Mesenchymal stem cell (in vitro differentiated cells and primary cell): ENCODE results near the gene WDR41.

Experiments used
- DNase-seq: peaks from one replicate; pipeline ENCODE4 v3.0.0-alpha.2; 2013
- H2AFZ ChIP-seq: one replicate; pipeline ENCODE4 v1.6.1; 2013; ENCODE audit warnings: low read depth, mild to moderate bottlenecking, control low read depth, inconsistent platforms, low read length, moderate library complexity
- H2AK5ac ChIP-seq: 2 replicates; pipeline ENCODE4 v1.6.1; 2013; ENCODE audit warnings: low read length, moderate library complexity, mild to moderate bottlenecking, inconsistent platforms; ENCODE audit not compliant: severe bottlenecking
- H2BK120ac ChIP-seq: one replicate; pipeline ENCODE4 v1.6.1; 2013; ENCODE audit warnings: low read depth, mild to moderate bottlenecking, inconsistent platforms, low read length, moderate library complexity
- H2BK12ac ChIP-seq, 2 experiments: one replicate each; pipeline ENCODE4 v1.6.1; 2013; ENCODE audit warnings: inconsistent platforms in 2 of 2, low read length in 2 of 2, mild to moderate bottlenecking in 2 of 2, moderate library complexity in 2 of 2, control low read depth in 1 of 2
- H2BK15ac ChIP-seq: one replicate; pipeline ENCODE4 v1.6.1; 2013; ENCODE audit warnings: mild to moderate bottlenecking, low read depth, inconsistent platforms; ENCODE audit not compliant: poor library complexity, severe bottlenecking
- H2BK5ac ChIP-seq: 2 replicates; pipeline ENCODE4 v1.6.1; 2013; ENCODE audit warnings: low read depth, mild to moderate bottlenecking, low read length, control low read depth, inconsistent platforms; ENCODE audit not compliant: poor library complexity, severe bottlenecking
- H3K14ac ChIP-seq, 2 experiments: one replicate each; pipeline ENCODE4 v1.6.1; 2013; ENCODE audit warnings: inconsistent platforms in 2 of 2, low read length in 2 of 2, control low read depth in 1 of 2, mild to moderate bottlenecking in 1 of 2, moderate library complexity in 1 of 2
- H3K18ac ChIP-seq, 2 experiments: one replicate each; pipeline ENCODE4 v1.6.1; 2013; ENCODE audit warnings: inconsistent platforms in 2 of 2, low read length in 2 of 2, control low read depth in 1 of 2, low read depth in 1 of 2, mild to moderate bottlenecking in 1 of 2
- H3K23ac ChIP-seq, 2 experiments: one replicate each; pipeline ENCODE4 v1.6.1; 2013; ENCODE audit warnings: inconsistent platforms in 2 of 2, low read length in 2 of 2, mild to moderate bottlenecking in 2 of 2, moderate library complexity in 2 of 2, control low read depth in 1 of 2
- H3K27ac ChIP-seq: 2 replicates; pipeline ENCODE4 v1.5.1; 2013; ENCODE audit warnings: mild to moderate bottlenecking, moderate library complexity, low read length, control low read depth, inconsistent platforms; ENCODE audit not compliant: poor library complexity, severe bottlenecking
- H3K27me3 ChIP-seq, 2 experiments: 2 replicates each; pipeline versions ENCODE4 v1.6.1 to v1.7.0; 2013; ENCODE audit warnings: low read length in 2 of 2, mild to moderate bottlenecking in 2 of 2, moderate library complexity in 2 of 2, control low read depth in 1 of 2, inconsistent platforms in 1 of 2; ENCODE audit not compliant: control insufficient read depth in 1 of 2, insufficient read depth in 1 of 2
- H3K36me3 ChIP-seq, 2 experiments: 2 replicates each; pipeline versions ENCODE4 v1.6.1 to v1.7.0; 2013; ENCODE audit warnings: low read length in 2 of 2, control low read depth in 1 of 2, inconsistent platforms in 1 of 2, low read depth in 1 of 2, mild to moderate bottlenecking in 1 of 2; ENCODE audit not compliant: insufficient read depth in 2 of 2, control insufficient read depth in 1 of 2
- H3K4ac ChIP-seq, 2 experiments: one replicate each; pipeline ENCODE4 v1.6.1; 2013; ENCODE audit warnings: inconsistent platforms in 2 of 2, low read length in 2 of 2, mild to moderate bottlenecking in 2 of 2, moderate library complexity in 2 of 2, control low read depth in 1 of 2, low read depth in 1 of 2
- H3K4me1 ChIP-seq: 2 replicates; pipeline ENCODE4 v1.6.1; 2013; ENCODE audit warnings: low read depth, low read length, control low read depth; ENCODE audit not compliant: control insufficient read depth, insufficient read depth
- H3K4me2 ChIP-seq: 2 replicates; pipeline ENCODE4 v1.6.1; 2013; ENCODE audit warnings: low read length, mild to moderate bottlenecking, inconsistent platforms; ENCODE audit not compliant: poor library complexity, severe bottlenecking
- H3K4me3 ChIP-seq, 2 experiments: 2 replicates each; pipeline versions ENCODE4 v1.5.1 to v1.7.0; 2013; ENCODE audit warnings: low read length in 2 of 2, mild to moderate bottlenecking in 2 of 2, control low read depth in 1 of 2, low read depth in 1 of 2; ENCODE audit not compliant: insufficient read depth in 1 of 2
- H3K79me1 ChIP-seq: replicated peaks from 2 replicates; pipeline ENCODE4 v1.6.1; 2013; ENCODE audit warnings: mild to moderate bottlenecking, control low read depth, low read length, inconsistent platforms; ENCODE audit not compliant: poor library complexity, severe bottlenecking
- H3K9ac ChIP-seq: 2 replicates; pipeline ENCODE4 v1.7.0; 2013; ENCODE audit warnings: mild to moderate bottlenecking, low read length, moderate library complexity
- H3K9me3 ChIP-seq: 2 replicates; pipeline ENCODE4 v1.7.0; 2013; ENCODE audit warnings: mild to moderate bottlenecking, low read length; ENCODE audit not compliant: control insufficient read depth
- H4K8ac ChIP-seq: one replicate; pipeline ENCODE4 v1.6.1; 2013; ENCODE audit warnings: inconsistent platforms, mild to moderate bottlenecking, low read length, moderate library complexity
- H4K91ac ChIP-seq: one replicate; pipeline ENCODE4 v1.6.1; 2013; ENCODE audit warnings: mild to moderate bottlenecking, low read length, inconsistent platforms
- WGBS: methylation state at CpG from one replicate; pipeline ENCODE4 v1.1.7; 2013; ENCODE audit warnings: mixed read lengths; 5-methylcytosine and 5-hydroxymethylcytosine counted together

Gene WDR41

GRCh38 chr5:77431286-77431685 is 60.8 kb downstream of the WDR41 start:
- WGBS, result 71% methylated on average over 2 of the region's 3 CpGs
- H3K4me1 ChIP-seq, result no peaks in the 10 kb centered on the region
- H3K36me3 ChIP-seq, result peaks cover 4 to 63% of the 10 kb centered on the region in 2 experiments
- H3K4me2 ChIP-seq, result no peak overlapping the region
- no peak overlapping the region for H3K14ac ChIP-seq
- no peak overlapping the region for H3K9ac ChIP-seq
- no peak overlapping the region for H4K91ac ChIP-seq
- H3K27me3 ChIP-seq, result no peaks in the 10 kb centered on the region
- no peak overlapping the region for H3K4ac ChIP-seq
- H2AFZ ChIP-seq, result no peak overlapping the region
- H2BK15ac ChIP-seq, result no peak overlapping the region
- no peak overlapping the region for H2BK12ac ChIP-seq
- no peak for DNase-seq
- H3K23ac ChIP-seq, result no peak overlapping the region
- no peak overlapping the region for H2BK5ac ChIP-seq
- no peaks in the 10 kb centered on the region for H3K9me3 ChIP-seq
- H2AK5ac ChIP-seq, result no peak overlapping the region
- no peak overlapping the region for H3K18ac ChIP-seq
- H2BK120ac ChIP-seq, result no peak overlapping the region
- no peak overlapping the region for H3K27ac ChIP-seq
- H3K79me1 ChIP-seq, result peaks cover 2% of the 10 kb centered on the region
- no peak overlapping the region for H4K8ac ChIP-seq
- H3K4me3 ChIP-seq, result no peak overlapping the region

- H3K36me3 ChIP-seq, result peaks cover 8 to 61% of the 10 kb centered on the region in 2 experiments
- H3K4me3 ChIP-seq, result no peak overlapping the region
- no peak overlapping the region for H4K8ac ChIP-seq
- peak; percentile 60 for DNase-seq
- H3K4me2 ChIP-seq, result no peak overlapping the region
- H3K79me1 ChIP-seq, result peaks cover 2% of the 10 kb centered on the region
- no peak overlapping the region for H3K18ac ChIP-seq
- H3K9me3 ChIP-seq, result no peaks in the 10 kb centered on the region
- H2AFZ ChIP-seq, result no peak overlapping the region
- H3K9ac ChIP-seq, result no peak overlapping the region
- no peak overlapping the region for H2BK15ac ChIP-seq
- 79% methylated on average over 1 of the region's 1 CpG for WGBS
- H3K14ac ChIP-seq, result no peak overlapping the region
- no peak overlapping the region for H2BK120ac ChIP-seq
- no peak overlapping the region for H3K4ac ChIP-seq
- no peaks in the 10 kb centered on the region for H3K4me1 ChIP-seq
- no peak overlapping the region for H4K91ac ChIP-seq
- H3K27ac ChIP-seq, result no peak overlapping the region
- H2BK5ac ChIP-seq, result no peak overlapping the region
- H2AK5ac ChIP-seq, result no peak overlapping the region
- no peaks in the 10 kb centered on the region for H3K27me3 ChIP-seq
- H2BK12ac ChIP-seq, result no peak overlapping the region
- no peak overlapping the region for H3K23ac ChIP-seq
Measured at GRCh38 chr5:77430726-77431125, 61.4 kb downstream of the WDR41 start.

GRCh38 chr5:77428526-77428925 is 63.6 kb downstream of the WDR41 start:
- peak; percentile 64 for DNase-seq
- Histone ChIP-seq H3K27me3 (no peaks in the 10 kb centered on the region), H3K4me2 (no peak overlapping the region)

GRCh38 chr5:77427998-77428397 is 64.1 kb downstream of the WDR41 start:
- no peak for DNase-seq
- H2BK12ac ChIP-seq, result no peak overlapping the region
- H3K4me1 ChIP-seq, result no peaks in the 10 kb centered on the region
- H3K36me3 ChIP-seq, result peaks cover 9 to 54% of the 10 kb centered on the region in 2 experiments
- no peak overlapping the region for H3K27ac ChIP-seq
- H4K8ac ChIP-seq, result no peak overlapping the region
- H3K18ac ChIP-seq, result no peak overlapping the region
- H3K4me3 ChIP-seq, result peak overlapping the region in 1 of 2 experiments; percentile 16
- no peak overlapping the region for H2BK15ac ChIP-seq
- H3K9ac ChIP-seq, result peak overlapping the region; percentile 66
- no peaks in the 10 kb centered on the region for H3K79me1 ChIP-seq
- H3K4ac ChIP-seq, result no peak overlapping the region
- H4K91ac ChIP-seq, result no peak overlapping the region
- no peaks in the 10 kb centered on the region for H3K27me3 ChIP-seq
- H2BK120ac ChIP-seq, result no peak overlapping the region
- no peak overlapping the region for H2AFZ ChIP-seq
- H3K4me2 ChIP-seq, result no peak overlapping the region
- no peak overlapping the region for H3K23ac ChIP-seq
- H2BK5ac ChIP-seq, result no peak overlapping the region
- H3K14ac ChIP-seq, result no peak overlapping the region
- H2AK5ac ChIP-seq, result no peak overlapping the region
- H3K9me3 ChIP-seq, result no peaks in the 10 kb centered on the region

More at GRCh38 chr5:77428526-77428925, 63.6 kb downstream of the WDR41 start:
- Histone ChIP-seq H3K9ac (peak overlapping the region; percentile 66), H3K79me1 (no peaks in the 10 kb centered on the region), H3K4ac (no peak overlapping the region), H3K14ac (no peak overlapping the region), H3K9me3 (no peaks in the 10 kb centered on the region), H2BK5ac (no peak overlapping the region), H3K36me3 (peaks cover 9 to 60% of the 10 kb centered on the region in 2 experiments), H3K4me1 (no peaks in the 10 kb centered on the region), H3K4me3 (peak overlapping the region in 1 of 2 experiments; percentile 16), H2BK120ac (no peak overlapping the region), H2AK5ac (no peak overlapping the region), H4K91ac (no peak overlapping the region), H2BK12ac (no peak overlapping the region), H2BK15ac (no peak overlapping the region), H3K18ac (no peak overlapping the region), H2AFZ (no peak overlapping the region), H3K27ac (no peak overlapping the region), H3K23ac (no peak overlapping the region), H4K8ac (no peak overlapping the region)
- WGBS, result no CpG with 5 or more reads among the region's 5 CpGs
